ENCODE results near the gene ARAP2. TPM values are rescaled to one million over a fixed set of nuclear protein-coding genes. Genes with fewer than 3 reads are reported as not detected.

The ARAP2 gene
- total and polyA plus RNA-seq, 9 of the 15 experiments (the other 6 are each of a cell fraction or from before 2014, with no cell fraction given) = 0.03 to 0.35 (median 0.11) TPM; not detected in 4

GRCh38 chr4:36178484-36178883 is 65.8 kb downstream of the ARAP2 start (continued):
- no peak for TF ChIP-seq RREB1 (CRISPR knock-in tag; IDR thresholded peaks at IDR 0.05)

GRCh38 chr4:36177946-36178345 is 66.4 kb downstream of the ARAP2 start:
- no TSS peak for BruUV-seq (replicated peaks)
- TF ChIP-seq FOXP1 (CRISPR knock-in tag; IDR thresholded peaks at IDR 0.05) (no peak), XRCC4 (IDR thresholded peaks at IDR 0.05; ENCODE audit: extremely low read depth, insufficient read depth, insufficient read length) (no peak), ILF3 (IDR thresholded peaks at IDR 0.05; ENCODE audit: borderline replicate concordance) (no peak), ZNF124 (CRISPR knock-in tag; IDR thresholded peaks at IDR 0.05) (no peak), RBM39 (optimal IDR thresholded peaks at IDR 0.05; ENCODE audit: low read depth, low read length) (no peak), ZBTB2 (IDR thresholded peaks at IDR 0.05) (no peak), DDX20 (tag; IDR thresholded peaks at IDR 0.05; ENCODE audit: low read depth) (no peak), PRPF4 (IDR thresholded peaks at IDR 0.05; ENCODE audit: insufficient read depth, low read depth, low read length, poor library complexity, severe bottlenecking) (no peak), ZNF263 (CRISPR knock-in tag; IDR thresholded peaks at IDR 0.05; ENCODE audit: borderline replicate concordance) (no peak), ZNF197 (CRISPR knock-in tag; IDR thresholded peaks at IDR 0.05; ENCODE audit: low read depth) (no peak)
- Histone ChIP-seq H3K79me2 (ENCODE audit: control insufficient read depth, insufficient read depth, low read length) (no peaks in the 10 kb centered on the region), H3K9me1 (ENCODE audit: control insufficient read depth, insufficient read depth, low read length) (no peaks in the 10 kb centered on the region), H3K4me1 (replicated peaks in 1 of 2; ENCODE audit: control insufficient read depth in 2 of 2, insufficient read depth in 2 of 2, low read length in 2 of 2) (no peaks in the 10 kb centered on the region), H3K27me3 (ENCODE audit: control insufficient read depth in 2 of 2, insufficient read depth in 2 of 2, low read length in 2 of 2) (no peaks in the 10 kb centered on the region), H3K36me3 (ENCODE audit: control insufficient read depth, insufficient read depth, low read length) (no peaks in the 10 kb centered on the region), H3K9me3 (replicated peaks; ENCODE audit: control insufficient read depth, insufficient read depth, low read depth, low read length) (no peaks in the 10 kb centered on the region), H3K4me2 (ENCODE audit: insufficient read depth, low read length) (no peak overlapping the region), H3K27ac (ENCODE audit: extremely low read depth, low read depth, low read length) (no peak overlapping the region), H2AFZ (ENCODE audit: low read depth, low read length) (no peak overlapping the region), H3K9ac (ENCODE audit: insufficient read depth in 1 of 2, low read depth in 2 of 2, low read length in 2 of 2) (no peak overlapping the region), H4K20me1 (replicated peaks; ENCODE audit: control insufficient read depth, insufficient read depth, low read length) (no peaks in the 10 kb centered on the region), H3K4me3 (no peak overlapping the region)
- no peak for DNase-seq (ENCODE audit: extremely low read depth in 1 of 4, low spot score in 3 of 4)
- in situ Hi-C loops (cut with MboI) = no loop called here
- intact Hi-C loops (cut with micrococcal nuclease) = no loop called here
- ChIA-PET POLR2A (no interaction called here), CTCF (ENCODE audit: low intra/inter-chr PET ratio) (no interaction called here)
- FAIRE-seq = no peak
- ATAC-seq = no peak
- WGBS (ENCODE audit: insufficient coverage, low coverage, missing lambda C conversion rate) = 0% methylated on average over 1 of the region's 1 CpG
